NCI-H1930 (cell line): ENCODE results near the gene RFPL2.

Experiments
- DNase-seq, 2 experiments: peaks; one replicate each; lab custom pipeline; 2025; lab: John Stamatoyannopoulos, UW

Gene RFPL2

GRCh38 chr22:32204856-32205722 lies at the start of gene RFPL2:
Gene RFPL2, minus strand, starts transcription at chr22:32205073. Its CDS starts 2,622 bp downstream, at chr22:32202451.
- DNase-seq = peak; percentile 72 to 79

GRCh38 chr22:32249231-32249630 lies 44.4 kb upstream of the RFPL2 start:
- no peak for DNase-seq

GRCh38 chr22:32248276-32248675 lies 43.4 kb upstream of the RFPL2 start:
- no peak for DNase-seq

GRCh38 chr22:32246166-32246565 lies 41.3 kb upstream of the RFPL2 start:
- DNase-seq = no peak

GRCh38 chr22:32245042-32245441 lies 40.2 kb upstream of the RFPL2 start:
- no peak for DNase-seq

GRCh38 chr22:32244547-32244946 lies 39.7 kb upstream of the RFPL2 start:
- DNase-seq = no peak

GRCh38 chr22:32240461-32240860 lies 35.6 kb upstream of the RFPL2 start:
- no peak for DNase-seq

- DNase-seq = peak in 1 of 2 experiments; percentile 6
Measured at GRCh38 chr22:32237906-32238305, 33.0 kb upstream of the RFPL2 start.

- no peak for DNase-seq
Measured at GRCh38 chr22:32236970-32237369, 32.1 kb upstream of the RFPL2 start.

- DNase-seq = no peak
Measured at GRCh38 chr22:32233091-32233490, 28.2 kb upstream of the RFPL2 start.

- no peak for DNase-seq
Measured at GRCh38 chr22:32232191-32232830, 27.4 kb upstream of the RFPL2 start.

- no peak for DNase-seq
Measured at GRCh38 chr22:32226326-32227104, 21.6 kb upstream of the RFPL2 start.

GRCh38 chr22:32222991-32223390 lies 18.1 kb upstream of the RFPL2 start:
- no peak for DNase-seq

GRCh38 chr22:32219026-32219425 lies 14.2 kb upstream of the RFPL2 start:
- no peak for DNase-seq

GRCh38 chr22:32218470-32218869 lies 13.6 kb upstream of the RFPL2 start:
- DNase-seq = no peak

- DNase-seq = no peak
Measured at GRCh38 chr22:32217465-32217864, 12.6 kb upstream of the RFPL2 start.

- DNase-seq = no peak
Measured at GRCh38 chr22:32216911-32217310, 12.0 kb upstream of the RFPL2 start.

GRCh38 chr22:32211011-32211410 lies 6.1 kb upstream of the RFPL2 start:
- DNase-seq = no peak

- no peak for DNase-seq
Measured at GRCh38 chr22:32208681-32209080, 3.8 kb upstream of the RFPL2 start.

- no peak for DNase-seq
Measured at GRCh38 chr22:32207971-32208480, 3.2 kb upstream of the RFPL2 start.

GRCh38 chr22:32206774-32207758 lies 2.2 kb upstream of the RFPL2 start:
- peak in 1 of 2 experiments; percentile 9 for DNase-seq
